ENCODE data around the gene LYZL1. TPM values are rescaled to one million over a fixed set of nuclear protein-coding genes. Genes with fewer than 3 reads are reported as not detected.
A peak's percentile ranks its signal among the peaks of the same experiment; 100 is the strongest.

Gene LYZL1
- total RNA-seq, 2 donors from 2014 or later: not detected

DNA sequence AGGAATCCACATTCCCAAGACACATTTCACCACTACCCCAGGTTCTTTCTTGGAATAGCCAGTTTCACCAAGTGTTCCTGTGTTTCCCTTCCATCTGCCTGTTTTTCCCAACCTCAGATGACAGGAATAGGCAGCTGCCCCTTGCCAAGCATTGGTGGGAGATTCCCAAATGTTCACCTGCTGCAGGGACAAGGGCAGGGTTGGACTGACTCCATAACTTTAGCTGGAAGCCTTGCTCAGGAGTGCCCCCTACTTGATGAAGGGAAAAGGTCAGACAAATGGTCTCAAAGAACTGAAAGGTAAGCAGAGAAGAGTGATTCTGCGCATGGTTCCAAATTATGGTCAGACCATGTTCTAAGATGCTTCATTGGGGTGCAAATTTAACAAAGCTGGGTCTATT lies 45.1 kb upstream of the LYZL1 start:
- DNase-seq (peak in 3 of 4 donors; percentile 38 to 62 (median 58)), ATAC-seq (no peak)
- TF ChIP-seq POLR2A (IDR thresholded peaks at IDR 0.05): no peak
- peak in 5 of 7 experiments; percentile 17 to 58 (median 43) for TF ChIP-seq CTCF (IDR thresholded peaks at IDR 0.05)
- no peaks in the 10 kb centered on the region for H3K36me3 ChIP-seq (replicated peaks in 1 of 2; ENCODE audit: insufficient read depth in 1 of 2, low read depth in 2 of 2)
- no peaks in the 10 kb centered on the region for H3K9me3 ChIP-seq
- 77 to 81% methylated on average over 1 of the region's 1 CpG for WGBS, 2 donors
- intact Hi-C loops (cut with DNase I): no loop called here
- no peaks in the 10 kb centered on the region for H3K27me3 ChIP-seq
- no peak overlapping the region for H3K4me3 ChIP-seq
- H3K27ac ChIP-seq: no peak overlapping the region
- no peaks in the 10 kb centered on the region for H3K4me1 ChIP-seq

DNA sequence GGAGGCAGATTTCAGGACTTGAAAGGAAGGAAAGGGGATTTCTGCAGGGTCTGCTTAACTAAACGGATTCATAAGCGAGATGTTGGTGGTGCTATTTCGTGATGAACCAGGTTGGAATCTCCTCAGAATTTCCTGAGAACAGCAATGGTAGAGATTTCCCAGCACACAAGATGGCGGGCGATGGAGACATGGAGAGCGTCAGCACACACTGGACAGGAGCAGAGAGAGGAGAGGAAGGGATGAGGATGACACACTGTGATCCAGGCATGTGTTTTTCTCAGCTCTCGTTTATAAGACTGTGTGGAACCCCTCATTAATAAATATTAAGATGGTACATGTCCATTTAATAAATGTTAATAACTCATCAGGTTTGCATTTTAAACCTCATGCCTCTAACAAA lies 43.9 kb upstream of the LYZL1 start:
- intact Hi-C loops (cut with DNase I): no loop called here

DNA sequence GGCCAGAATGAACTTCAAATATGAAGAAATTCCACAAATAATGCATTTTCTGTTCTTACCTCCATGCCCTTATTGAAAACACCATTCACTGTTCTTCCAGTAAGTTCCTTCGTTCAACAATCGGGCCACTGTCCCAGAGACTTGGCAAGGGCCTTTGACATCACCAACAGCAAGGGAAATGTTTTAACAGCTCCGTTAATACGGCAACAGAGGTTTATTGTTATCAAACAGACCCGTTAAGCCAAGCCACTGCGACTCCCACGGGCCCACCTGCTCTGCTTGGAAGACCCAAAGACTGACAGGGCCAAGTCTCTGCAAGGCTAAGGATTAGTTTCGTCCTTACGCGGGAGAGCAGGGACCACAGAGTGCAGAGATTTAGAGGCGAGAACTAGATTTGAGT lies 43.4 kb upstream of the LYZL1 start:
- ATAC-seq: no peak
- peak in 2 of 4 donors; percentile 21 to 30 for DNase-seq
- WGBS, 2 donors: 53 to 57% methylated on average over 11 of the region's 11 CpGs
- H3K9me3 ChIP-seq: no peaks in the 10 kb centered on the region
- no peak for TF ChIP-seq CTCF (IDR thresholded peaks at IDR 0.05)
- TF ChIP-seq POLR2A (IDR thresholded peaks at IDR 0.05): no peak
- no peak overlapping the region for H3K4me3 ChIP-seq
- no peaks in the 10 kb centered on the region for H3K27me3 ChIP-seq
- no peaks in the 10 kb centered on the region for H3K4me1 ChIP-seq
- peak overlapping the region in 2 of 4 donors; percentile 38 to 49 for H3K27ac ChIP-seq
- no peaks in the 10 kb centered on the region for H3K36me3 ChIP-seq (replicated peaks in 1 of 2; ENCODE audit: insufficient read depth in 1 of 2, low read depth in 2 of 2)
- intact Hi-C loops (cut with DNase I): no loop called here

More for the DNA sequence above, 43.9 kb upstream of the LYZL1 start:
- ATAC-seq (no peak), DNase-seq (no peak)
- Histone ChIP-seq H3K36me3 (replicated peaks in 1 of 2; ENCODE audit: insufficient read depth in 1 of 2, low read depth in 2 of 2) (no peaks in the 10 kb centered on the region), H3K4me3 (no peak overlapping the region), H3K27ac (peak overlapping the region in 1 of 4 donors; percentile 49), H3K27me3 (no peaks in the 10 kb centered on the region), H3K9me3 (no peaks in the 10 kb centered on the region), H3K4me1 (no peaks in the 10 kb centered on the region)
- 69 to 74% methylated on average over 7 of the region's 7 CpGs for WGBS, 2 donors
- no peak for TF ChIP-seq CTCF (IDR thresholded peaks at IDR 0.05)
- no peak for TF ChIP-seq POLR2A (IDR thresholded peaks at IDR 0.05)

DNA sequence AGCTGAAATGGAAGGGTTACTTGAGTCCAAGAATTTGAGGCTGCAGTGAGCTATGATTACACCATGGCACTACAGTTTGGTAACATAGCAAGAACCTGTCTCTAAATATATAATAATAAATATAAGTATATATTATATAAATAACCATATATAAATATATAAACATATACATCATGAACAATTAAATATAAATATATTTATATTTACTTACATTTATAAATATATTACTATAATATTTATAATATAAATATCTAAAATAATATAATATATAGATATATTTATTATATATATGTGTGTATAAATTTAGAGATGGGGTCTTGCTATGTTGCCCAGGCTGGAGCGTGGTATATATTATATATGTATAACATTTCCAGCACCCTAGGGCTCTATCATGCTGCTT lies 42.4 kb upstream of the LYZL1 start:
- TF ChIP-seq POLR2A (IDR thresholded peaks at IDR 0.05) (no peak), CTCF (IDR thresholded peaks at IDR 0.05) (no peak)
- intact Hi-C loops (cut with DNase I): no loop called here
- DNase-seq: no peak
- 94 to 96% methylated on average over 1 of the region's 1 CpG for WGBS, 2 donors
- ATAC-seq: no peak
- H3K27ac ChIP-seq: no peak overlapping the region
- H3K4me1 ChIP-seq: no peaks in the 10 kb centered on the region
- H3K36me3 ChIP-seq (replicated peaks in 1 of 2; ENCODE audit: insufficient read depth in 1 of 2, low read depth in 2 of 2): no peaks in the 10 kb centered on the region
- no peaks in the 10 kb centered on the region for H3K27me3 ChIP-seq
- no peak overlapping the region for H3K4me3 ChIP-seq
- H3K9me3 ChIP-seq: no peaks in the 10 kb centered on the region

- intact Hi-C loops (cut with DNase I): no loop called here
- H3K36me3 ChIP-seq (replicated peaks in 1 of 2; ENCODE audit: insufficient read depth in 1 of 2, low read depth in 2 of 2): no peaks in the 10 kb centered on the region
- no peaks in the 10 kb centered on the region for H3K4me1 ChIP-seq
- TF ChIP-seq POLR2A (IDR thresholded peaks at IDR 0.05): no peak
- no peak for TF ChIP-seq CTCF (IDR thresholded peaks at IDR 0.05)
- no peak for ATAC-seq
- H3K27ac ChIP-seq: no peak overlapping the region
- DNase-seq: no peak
- H3K4me3 ChIP-seq: no peak overlapping the region
- no peaks in the 10 kb centered on the region for H3K9me3 ChIP-seq
- no peaks in the 10 kb centered on the region for H3K27me3 ChIP-seq
Measured at GRCh38 chr10:29248158-29248557, 40.7 kb upstream of the LYZL1 start.
